BLaER1 treated with 17β-estradiol and CSF1 and Interleukin-3, amounts not matched to agents 10 nM and 100 nM (cell line): ENCODE data around the gene BHLHE40.

Source experiments
- H3K27ac ChIP-seq, 11 experiments: shearing (Covaris generic); formaldehyde crosslinking; 2 replicates each; pipeline ENCODE4 v1.8.1; 2022
- H3K27me3 ChIP-seq, 11 experiments: shearing (Covaris generic); formaldehyde crosslinking; 2 replicates each; pipeline ENCODE4 v1.8.1; 2022
- H3K36me3 ChIP-seq, 11 experiments: shearing (Covaris generic); formaldehyde crosslinking; 2 replicates each; pipeline ENCODE4 v1.8.1; 2022
- H3K4me1 ChIP-seq, 10 experiments: shearing (Covaris generic); formaldehyde crosslinking; 2 replicates each; pipeline ENCODE4 v1.8.1; 2022
- H3K4me2 ChIP-seq, 11 experiments: shearing (Covaris generic); formaldehyde crosslinking; 2 replicates each; pipeline ENCODE4 v1.8.1; 2022
- H3K4me3 ChIP-seq, 10 experiments: shearing (Covaris generic); formaldehyde crosslinking; 2 replicates each; pipeline ENCODE4 v1.8.1; 2022
- H3K9ac ChIP-seq, 11 experiments: shearing (Covaris generic); formaldehyde crosslinking; 2 replicates each; pipeline ENCODE4 v1.8.1; 2022
- H3K9me3 ChIP-seq, 11 experiments: shearing (Covaris generic); formaldehyde crosslinking; replicated peaks in 1 of 11; 2 replicates each; pipeline ENCODE4 v1.8.1; 2022
- H4K20me1 ChIP-seq, 11 experiments: shearing (Covaris generic); formaldehyde crosslinking; 2 replicates each; pipeline ENCODE4 v1.8.1; 2022
- Cebpa-rat ChIP-seq, 11 experiments: shearing (Covaris generic); IDR thresholded peaks; 2 replicates each; pipeline ENCODE4 v1.8.1; 2022

BHLHE40 gene

DNA sequence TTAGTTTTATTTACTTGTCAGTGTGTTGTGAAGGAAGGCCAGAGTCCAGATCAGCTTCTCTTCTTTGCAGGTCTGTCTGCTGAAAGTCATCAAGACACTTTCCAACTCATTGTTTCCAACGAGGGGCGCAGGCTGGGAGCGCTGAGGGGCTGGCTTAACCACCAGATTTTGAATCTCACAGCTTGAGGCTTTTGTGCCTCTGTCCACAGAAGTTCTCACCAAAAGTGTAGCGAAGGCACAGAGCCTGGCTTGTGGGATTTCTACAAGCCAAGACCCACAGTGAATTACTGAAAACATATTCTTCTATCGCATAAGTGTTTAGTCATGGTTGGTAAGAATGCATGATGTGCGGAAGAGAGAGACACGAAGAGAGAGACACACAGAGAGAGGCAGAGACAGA, 35.2 kb downstream of the BHLHE40 start:
- Histone ChIP-seq H3K27ac (peak overlapping the region in 5 of 11 experiments; percentile 75 to 86 (median 82); a peak in 8 of 22 replicates), H3K9me3 (no peaks in the 10 kb centered on the region), H3K4me1 (peaks cover 60 to 100% (median 97%) of the 10 kb centered on the region in 10 experiments), H3K4me2 (peak overlapping the region in 8 of 11 experiments; percentile 42 to 94 (median 93); a peak in 13 of 22 replicates), H3K27me3 (no peaks in the 10 kb centered on the region), H3K36me3 (no peaks in the 10 kb centered on the region), H3K9ac (peak overlapping the region in 1 of 11 experiments; percentile 72; a peak in 1 of 22 replicates), H4K20me1 (peaks cover 0 to 9% (median 0%) of the 10 kb centered on the region in 11 experiments; a peak in 4 of 22 replicates), H3K4me3 (no peak overlapping the region)
- TF ChIP-seq Cebpa-rat (IDR thresholded peaks at IDR 0.05): no peak

DNA sequence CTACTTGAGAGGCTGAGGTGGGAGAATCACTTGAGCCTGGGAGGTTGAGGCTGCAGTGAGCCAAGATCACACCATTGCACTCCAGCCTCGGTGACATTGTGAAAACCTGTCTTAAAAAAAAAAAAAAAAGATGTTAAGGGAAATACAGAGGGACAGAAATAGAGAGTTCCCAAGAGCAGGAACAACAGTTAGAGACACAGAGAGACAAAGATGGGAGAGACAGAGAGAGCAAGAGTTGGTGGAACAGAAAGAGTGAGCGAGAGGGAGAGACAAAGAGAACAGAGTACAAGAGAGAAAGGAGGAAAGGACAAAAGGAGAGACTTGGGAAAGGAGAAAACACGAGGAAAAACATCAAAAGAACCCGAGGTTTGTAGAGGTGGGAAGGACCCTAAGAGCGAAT, 35.8 kb downstream of the BHLHE40 start:
- TF ChIP-seq Cebpa-rat (IDR thresholded peaks at IDR 0.05): no peak
- Histone ChIP-seq H4K20me1 (peaks cover 0 to 9% (median 0%) of the 10 kb centered on the region in 11 experiments; a peak in 4 of 22 replicates), H3K4me2 (peak overlapping the region in 6 of 11 experiments; percentile 83 to 94 (median 93); a peak in 10 of 22 replicates), H3K9me3 (no peaks in the 10 kb centered on the region), H3K27me3 (no peaks in the 10 kb centered on the region), H3K4me3 (no peak overlapping the region), H3K36me3 (no peaks in the 10 kb centered on the region), H3K4me1 (peaks cover 53 to 100% (median 93%) of the 10 kb centered on the region in 10 experiments), H3K9ac (no peak overlapping the region), H3K27ac (peak overlapping the region in 5 of 11 experiments; percentile 15 to 86 (median 82); a peak in 8 of 22 replicates)

DNA sequence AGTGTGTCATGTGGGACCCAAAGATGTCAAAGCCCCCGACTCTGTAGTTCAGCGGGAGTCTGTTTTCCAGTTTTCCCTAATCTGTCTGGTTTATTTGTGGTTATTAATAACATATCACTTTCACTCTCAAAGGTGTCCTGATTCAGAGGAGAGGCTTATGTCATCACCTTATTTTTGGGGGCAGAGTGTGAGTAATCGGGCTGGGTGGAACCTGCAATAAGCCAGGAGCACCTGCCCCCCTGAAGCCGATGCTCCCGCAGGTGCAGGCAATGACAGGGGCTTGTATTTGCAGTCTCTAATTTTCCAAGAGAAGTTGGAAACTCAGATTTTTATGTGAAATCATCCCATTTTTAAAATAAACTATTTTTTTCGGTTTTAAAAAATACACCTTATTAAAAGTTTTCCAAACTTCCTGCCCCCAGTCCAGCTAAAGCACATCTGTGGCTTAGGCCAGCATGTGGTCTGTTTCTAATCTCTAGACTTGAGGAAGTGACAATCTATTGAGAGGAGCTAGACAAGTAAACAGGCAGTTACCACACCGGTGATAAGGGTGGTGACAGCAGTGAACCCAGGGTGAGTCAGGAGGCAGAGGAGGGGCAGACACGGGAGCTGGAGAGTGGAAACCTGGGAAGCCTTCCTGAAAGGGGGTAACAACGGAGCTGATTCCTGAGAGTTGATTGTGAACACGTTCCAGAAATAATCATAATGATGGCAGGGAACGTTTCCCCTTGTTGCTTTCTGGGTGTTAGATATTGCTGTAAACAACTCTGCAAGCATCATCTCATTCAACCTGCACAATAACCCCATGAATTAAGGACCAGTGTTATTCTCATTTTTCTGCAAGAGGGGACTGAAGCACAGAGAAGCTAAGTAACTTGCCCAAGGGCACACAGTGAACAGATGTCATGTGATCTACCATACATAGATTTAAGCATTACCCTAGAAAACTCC, 37.2 kb downstream of the BHLHE40 start:
- H4K20me1 ChIP-seq: peaks cover 0 to 5% (median 0%) of the 10 kb centered on the region in 11 experiments; a peak in 1 of 22 replicates
- peak overlapping the region; percentile 47 to 94 (median 79) for H3K4me2 ChIP-seq
- no peaks in the 10 kb centered on the region for H3K36me3 ChIP-seq
- H3K9me3 ChIP-seq: no peaks in the 10 kb centered on the region
- H3K4me3 ChIP-seq: no peak overlapping the region
- no peaks in the 10 kb centered on the region for H3K27me3 ChIP-seq
- peak overlapping the region in 9 of 11 experiments; percentile 6 to 63 (median 36); a peak in 13 of 22 replicates for H3K9ac ChIP-seq
- H3K4me1 ChIP-seq: peaks cover 39 to 100% (median 85%) of the 10 kb centered on the region in 10 experiments
- H3K27ac ChIP-seq: peak overlapping the region in 9 of 11 experiments; percentile 24 to 82 (median 64); a peak in 17 of 22 replicates
- peak in 1 of 11 experiments; percentile 60; a peak in 1 of 22 replicates for TF ChIP-seq Cebpa-rat (IDR thresholded peaks at IDR 0.05)

DNA sequence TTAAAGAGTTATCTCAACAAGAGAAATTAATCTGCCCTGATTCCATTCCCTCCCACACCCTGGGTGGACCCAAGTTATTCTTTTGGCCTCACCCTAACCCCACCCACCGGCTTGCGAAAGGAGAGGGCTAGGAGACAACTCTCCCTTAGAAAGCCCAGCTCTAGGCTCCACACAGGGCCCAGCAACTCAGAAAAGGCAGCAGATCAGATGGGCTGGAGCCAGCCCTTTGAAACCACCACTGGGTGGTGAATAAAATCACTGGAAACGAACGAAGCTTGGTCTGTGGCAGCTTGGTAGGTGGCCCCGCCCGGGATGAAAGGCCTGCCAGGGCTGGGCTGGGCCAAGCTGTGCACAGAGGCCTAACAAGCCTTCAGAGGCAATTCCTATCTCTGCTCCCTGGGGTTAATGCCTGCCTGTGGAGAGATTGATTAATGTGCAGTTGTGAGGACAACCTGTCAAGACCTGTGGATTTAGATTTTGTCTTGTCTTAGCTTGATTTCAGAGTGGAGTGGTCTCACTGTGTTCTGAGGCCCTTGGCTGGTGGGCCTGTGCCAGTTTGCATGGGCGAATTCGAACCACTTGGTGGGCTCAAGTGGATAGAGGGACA, 38.8 kb downstream of the BHLHE40 start:
- no peak for TF ChIP-seq Cebpa-rat (IDR thresholded peaks at IDR 0.05)
- H3K4me1 ChIP-seq: peaks cover 23 to 98% (median 72%) of the 10 kb centered on the region in 10 experiments
- no peaks in the 10 kb centered on the region for H3K36me3 ChIP-seq
- no peaks in the 10 kb centered on the region for H4K20me1 ChIP-seq
- no peaks in the 10 kb centered on the region for H3K27me3 ChIP-seq
- no peaks in the 10 kb centered on the region for H3K9me3 ChIP-seq
- H3K27ac ChIP-seq: peak overlapping the region in 9 of 11 experiments; percentile 24 to 82 (median 64); a peak in 16 of 22 replicates
- H3K4me2 ChIP-seq: peak overlapping the region in 8 of 11 experiments; percentile 10 to 94 (median 86); a peak in 14 of 22 replicates
- H3K9ac ChIP-seq: peak overlapping the region in 6 of 11 experiments; percentile 11 to 63 (median 41); a peak in 10 of 22 replicates
- H3K4me3 ChIP-seq: no peak overlapping the region

DNA sequence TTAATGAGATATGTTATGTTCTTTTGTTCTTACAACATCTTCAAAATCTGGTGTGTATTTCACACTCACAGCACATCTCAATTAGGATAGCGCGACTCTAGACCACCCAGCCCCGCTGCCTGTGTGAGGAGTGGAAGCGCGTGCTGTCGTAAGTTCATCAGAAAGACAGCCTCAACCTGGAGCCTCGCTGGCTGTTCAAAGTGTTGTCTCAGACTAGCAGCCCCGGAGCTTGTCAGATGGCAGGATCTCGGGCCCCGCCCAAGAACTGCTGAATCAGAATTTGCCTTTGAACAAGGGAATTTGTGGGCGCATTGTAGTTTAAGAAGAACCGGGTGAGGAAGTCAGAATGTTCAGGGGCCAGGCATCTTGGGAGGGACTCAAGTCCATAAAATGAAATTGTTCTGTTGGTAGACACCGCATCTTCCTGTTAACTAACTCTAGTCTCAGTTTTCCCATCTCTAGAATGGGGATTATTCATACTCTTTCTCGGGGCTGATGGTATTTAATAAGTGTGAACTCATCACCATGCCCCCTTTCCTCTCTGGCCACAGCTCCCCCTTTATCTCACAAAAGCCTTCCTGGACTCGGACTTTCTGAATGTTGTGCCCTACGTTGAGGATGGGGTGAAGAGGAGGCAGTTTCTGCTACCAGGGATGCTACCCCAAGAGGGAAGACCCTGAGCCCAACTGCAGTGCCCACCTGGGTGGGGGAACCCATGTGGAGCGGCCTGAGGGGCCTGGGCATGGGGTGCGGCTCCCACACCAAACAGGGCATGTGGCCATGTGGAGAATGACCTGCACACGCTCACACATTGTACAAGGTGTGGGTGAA, 40.4 kb downstream of the BHLHE40 start:
- H3K4me2 ChIP-seq: peak overlapping the region in 6 of 11 experiments; percentile 13 to 94 (median 70); a peak in 11 of 22 replicates
- no peak overlapping the region for H3K4me3 ChIP-seq
- no peaks in the 10 kb centered on the region for H3K27me3 ChIP-seq
- H3K36me3 ChIP-seq: no peaks in the 10 kb centered on the region
- peak overlapping the region in 1 of 11 experiments; percentile 36; a peak in 2 of 22 replicates for H3K9ac ChIP-seq
- H3K9me3 ChIP-seq: no peaks in the 10 kb centered on the region
- H3K27ac ChIP-seq: peak overlapping the region in 4 of 11 experiments; percentile 17 to 82 (median 49); a peak in 8 of 22 replicates
- no peak for TF ChIP-seq Cebpa-rat (IDR thresholded peaks at IDR 0.05)
- no peaks in the 10 kb centered on the region for H4K20me1 ChIP-seq
- peaks cover 12 to 82% (median 56%) of the 10 kb centered on the region in 10 experiments for H3K4me1 ChIP-seq

DNA sequence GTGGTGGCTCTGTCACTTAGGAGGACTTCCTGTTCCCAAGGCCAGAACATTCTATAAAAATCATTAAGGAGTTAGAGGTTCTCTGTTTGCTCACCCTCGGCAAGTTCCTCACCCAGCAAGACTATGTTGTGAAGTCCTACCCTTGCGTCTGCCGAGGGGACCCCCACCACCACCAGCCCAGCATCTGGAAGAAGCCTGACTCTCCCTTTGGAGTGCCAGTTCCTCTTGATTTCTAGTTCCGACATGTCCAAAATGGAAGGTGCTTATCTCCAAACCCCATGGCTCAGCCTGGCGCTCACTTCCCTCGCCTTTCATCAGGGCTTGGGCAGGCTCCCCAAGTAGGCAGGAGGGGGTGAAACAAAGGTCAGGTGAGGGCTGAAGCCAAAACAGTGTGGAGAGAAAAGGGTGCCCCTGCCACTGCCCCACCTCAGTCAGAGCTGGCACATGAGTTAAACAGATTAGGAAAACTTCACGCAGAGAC, 41.0 kb downstream of the BHLHE40 start:
- Histone ChIP-seq H3K27me3 (no peaks in the 10 kb centered on the region), H3K36me3 (no peaks in the 10 kb centered on the region), H3K9me3 (no peaks in the 10 kb centered on the region), H4K20me1 (no peaks in the 10 kb centered on the region), H3K9ac (peak overlapping the region in 1 of 11 experiments; percentile 1; a peak in 1 of 22 replicates), H3K4me2 (peak overlapping the region in 6 of 11 experiments; percentile 13 to 94 (median 70); a peak in 10 of 22 replicates), H3K4me3 (no peak overlapping the region), H3K27ac (peak overlapping the region in 3 of 11 experiments; percentile 17 to 82 (median 80); a peak in 5 of 22 replicates), H3K4me1 (peaks cover 12 to 75% (median 49%) of the 10 kb centered on the region in 10 experiments)
- no peak for TF ChIP-seq Cebpa-rat (IDR thresholded peaks at IDR 0.05)

DNA sequence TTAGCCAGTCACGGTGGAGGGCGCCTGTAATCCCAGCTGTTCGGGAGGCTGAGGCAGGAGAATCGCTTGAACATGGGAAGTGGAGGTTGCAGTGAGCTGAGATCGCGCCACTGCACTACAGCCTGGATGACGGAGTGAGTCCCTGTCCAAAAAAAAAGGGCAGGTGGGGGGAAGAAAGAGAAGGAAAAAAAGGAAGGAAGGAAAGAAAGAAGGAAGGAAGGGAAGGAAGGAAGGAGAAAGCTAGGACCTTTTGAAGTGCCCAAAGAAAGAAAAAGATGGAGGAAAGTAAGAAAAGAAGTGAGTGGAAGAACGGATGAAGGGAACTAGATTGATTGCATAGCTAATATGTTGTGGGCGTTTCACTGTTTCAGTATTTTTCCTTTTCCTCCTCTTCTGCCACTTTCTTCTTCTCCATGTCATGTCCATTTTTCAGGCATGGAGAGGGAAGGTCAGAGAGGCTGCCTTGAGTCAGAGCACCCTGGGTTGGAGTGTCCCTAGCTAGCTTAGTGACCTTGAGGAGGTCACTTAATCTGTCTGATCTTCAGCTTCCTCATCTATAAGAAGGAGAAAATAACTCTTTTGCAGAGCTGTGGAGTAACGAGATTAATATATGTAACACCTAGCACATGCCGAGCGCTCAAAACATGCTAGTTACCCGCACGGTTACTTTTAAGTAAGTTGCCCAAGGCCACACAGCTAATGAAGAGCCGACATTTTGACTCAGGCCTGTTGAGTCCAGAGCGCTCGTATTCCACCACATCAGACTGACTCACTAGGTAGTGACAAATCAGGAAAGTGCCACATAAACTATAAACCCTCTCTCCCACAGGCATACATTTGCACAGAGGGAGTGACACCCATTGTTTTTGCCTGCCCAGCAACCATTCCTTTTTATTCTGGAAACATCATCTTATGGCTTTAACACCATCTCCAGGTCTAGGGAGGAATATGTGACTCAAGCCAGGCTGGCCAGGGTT, 42.2 kb downstream of the BHLHE40 start:
- Histone ChIP-seq H3K9ac (0 out of 22 replicates have a peak overlapping the region, but pooled peaks of 1 of the 11 experiments have one; percentile 9), H3K4me1 (peaks cover 12 to 71% (median 45%) of the 10 kb centered on the region in 10 experiments), H3K36me3 (no peaks in the 10 kb centered on the region), H4K20me1 (no peaks in the 10 kb centered on the region), H3K9me3 (no peaks in the 10 kb centered on the region), H3K4me3 (no peak overlapping the region), H3K27me3 (no peaks in the 10 kb centered on the region), H3K27ac (peak overlapping the region in 2 of 11 experiments; percentile 46 to 82; a peak in 3 of 22 replicates), H3K4me2 (peak overlapping the region in 6 of 11 experiments; percentile 6 to 94 (median 54); a peak in 10 of 22 replicates)
- no peak for TF ChIP-seq Cebpa-rat (IDR thresholded peaks at IDR 0.05)
